GM19043 (cell line): ENCODE results near the gene ZNF462.
"Not testable (repeated sequence)": the region's sequence is repeated elsewhere in the genome, so short reads cannot be mapped to it uniquely, and the experiment has no call there.

Experiments used
- ATAC-seq: cut with Tn5 transposase; IDR thresholded peaks from one replicate; pipeline ENCODE4 v1.9.1; 2021; ENCODE audit warnings: low read depth; ENCODE audit not compliant: unreplicated experiment

ZNF462 gene

DNA sequence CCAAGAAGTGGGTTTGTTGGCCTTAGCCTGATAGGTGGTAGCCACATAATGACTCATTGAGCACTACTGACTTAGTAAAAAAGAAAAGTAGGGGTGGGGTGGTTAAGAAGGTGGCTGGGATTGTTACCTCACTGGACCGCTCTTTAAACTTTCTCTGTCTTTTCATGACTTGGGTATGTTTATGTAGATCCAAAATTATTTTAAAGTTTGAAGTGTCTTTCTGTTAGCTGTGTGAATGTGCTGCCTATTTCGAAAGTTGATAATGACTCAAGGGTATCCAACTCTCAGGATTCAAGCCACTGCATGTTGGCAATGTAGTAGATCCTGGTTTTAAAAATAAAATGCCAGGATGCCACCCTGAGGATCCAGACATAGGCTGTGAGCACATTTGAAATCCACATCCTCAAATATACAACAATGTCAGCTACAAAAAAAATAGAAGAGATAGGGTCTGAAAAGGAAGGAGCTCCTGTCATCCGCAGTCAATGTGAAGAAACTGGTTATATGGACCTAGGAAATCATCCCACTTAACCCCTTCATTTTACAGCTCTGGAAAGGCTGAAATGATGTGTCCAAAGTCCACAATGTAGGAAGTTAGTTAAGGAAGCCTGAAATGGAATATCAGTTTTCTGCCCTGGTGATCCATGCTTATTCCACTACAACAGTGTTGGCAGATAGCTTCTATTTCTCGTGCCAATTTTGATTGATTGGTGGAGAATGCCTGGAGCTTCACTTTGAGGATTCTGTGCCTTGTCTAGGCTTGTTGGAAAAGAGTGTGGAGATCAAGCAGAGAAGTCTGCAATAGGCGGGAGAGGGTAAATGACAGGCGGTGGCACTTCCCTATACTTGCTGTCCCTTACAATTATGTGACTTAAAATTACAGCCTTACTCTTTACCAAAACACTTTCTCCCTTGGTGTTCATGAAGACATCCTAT is 23.4 kb downstream of the ZNF462 start:
- ATAC-seq: no peak

DNA sequence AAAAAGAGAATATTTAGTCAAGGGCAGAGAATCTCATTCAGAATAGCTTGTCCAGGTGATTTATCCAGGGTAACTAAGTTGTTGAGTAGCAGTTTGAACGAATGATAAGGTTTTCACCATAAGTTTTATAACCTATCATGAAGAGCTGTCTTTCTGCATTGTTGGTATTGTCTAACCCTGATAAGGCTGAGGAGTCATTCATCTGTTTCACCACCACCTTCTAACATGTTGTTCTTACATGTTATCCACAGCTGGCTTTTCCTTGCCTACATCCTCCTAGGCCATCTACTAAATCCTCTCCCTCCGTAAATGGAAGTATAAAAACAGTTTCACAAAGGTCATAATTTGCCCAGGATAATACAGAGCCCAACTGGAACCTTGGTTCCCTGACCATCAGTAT is 24.1 kb downstream of the ZNF462 start:
- ATAC-seq: no peak

DNA sequence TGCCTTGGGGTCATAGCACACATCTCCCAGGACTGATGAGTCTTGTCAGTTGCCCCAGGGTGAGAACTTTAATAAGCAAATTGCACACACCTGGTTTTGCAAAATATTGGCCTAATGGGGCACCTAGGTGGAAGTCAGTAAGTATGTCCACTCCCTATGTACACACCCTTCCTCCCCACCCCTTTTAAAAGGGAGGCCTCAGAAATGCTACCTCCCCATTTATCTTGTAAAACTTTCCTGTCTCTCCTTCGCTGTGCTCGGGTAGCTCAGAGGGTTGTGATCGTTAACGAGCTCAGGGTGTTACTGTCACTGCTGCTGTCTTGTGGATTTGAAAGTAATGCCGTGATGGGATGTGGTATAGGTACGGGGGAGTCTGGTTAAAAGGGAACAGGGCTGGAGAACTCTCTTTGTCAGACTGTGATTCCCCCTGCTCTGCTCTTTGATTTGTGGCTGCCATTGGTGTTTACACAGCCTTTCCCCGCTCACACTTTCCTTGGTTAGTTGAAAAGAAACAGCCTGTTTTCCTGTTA is 26.2 kb downstream of the ZNF462 start:
- ATAC-seq: no peak

DNA sequence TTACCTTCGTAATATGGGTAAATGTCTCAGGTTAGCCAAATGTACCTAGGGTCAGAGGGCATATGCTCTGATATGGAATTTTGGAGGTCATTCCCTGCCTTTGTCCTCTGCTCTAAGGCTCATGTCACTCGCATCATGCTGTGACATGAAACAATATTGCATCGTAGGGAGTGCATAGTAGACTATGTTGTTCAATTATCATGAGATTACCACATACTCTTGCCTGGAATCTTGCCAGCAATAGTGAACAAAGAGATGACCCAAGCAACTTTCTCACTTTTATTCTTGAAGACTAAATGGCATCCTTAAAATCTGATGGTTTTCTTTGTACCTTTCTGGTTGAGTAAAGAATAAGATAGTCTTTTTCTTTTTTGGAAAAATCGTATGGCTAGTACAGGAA is 27.6 kb downstream of the ZNF462 start:
- ATAC-seq: no peak

DNA sequence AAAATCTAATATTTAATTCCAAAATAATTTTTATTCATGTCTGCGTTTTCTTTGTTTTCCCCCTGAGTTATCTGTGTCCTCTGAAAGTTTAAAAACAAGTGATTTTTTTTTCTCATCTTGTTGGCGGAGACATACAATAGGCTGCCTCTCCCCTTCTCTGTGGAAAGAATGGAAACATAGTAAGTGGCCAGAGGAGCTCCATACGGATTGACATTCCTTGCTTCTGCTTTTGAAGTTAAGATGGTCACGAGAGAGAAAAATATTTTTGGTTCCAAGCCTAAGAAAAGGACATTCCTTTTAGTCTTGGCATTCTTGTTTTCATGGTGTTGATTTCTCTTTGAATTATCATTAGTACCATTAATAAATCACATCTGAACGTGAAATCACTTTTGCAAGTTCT is 28.3 kb downstream of the ZNF462 start:
- no peak for ATAC-seq

DNA sequence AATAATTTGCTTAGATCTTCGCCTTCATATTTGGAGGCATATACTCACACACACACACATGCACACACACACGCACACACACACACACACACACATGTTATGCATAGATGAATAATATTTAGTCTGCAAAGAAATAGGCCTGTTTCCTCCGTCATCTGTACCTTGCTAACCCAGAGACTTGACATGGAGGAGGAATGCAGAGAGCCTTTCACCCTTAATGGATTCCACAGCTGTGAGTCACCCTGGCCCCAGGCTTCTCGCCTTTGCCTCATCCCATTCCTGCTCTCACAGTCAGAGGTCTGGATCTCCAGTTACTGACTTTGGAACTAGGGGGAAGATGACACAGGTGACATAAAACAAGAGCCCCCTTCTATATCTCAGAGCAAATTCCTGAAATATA is 29.7 kb downstream of the ZNF462 start:
- no peak for ATAC-seq

DNA sequence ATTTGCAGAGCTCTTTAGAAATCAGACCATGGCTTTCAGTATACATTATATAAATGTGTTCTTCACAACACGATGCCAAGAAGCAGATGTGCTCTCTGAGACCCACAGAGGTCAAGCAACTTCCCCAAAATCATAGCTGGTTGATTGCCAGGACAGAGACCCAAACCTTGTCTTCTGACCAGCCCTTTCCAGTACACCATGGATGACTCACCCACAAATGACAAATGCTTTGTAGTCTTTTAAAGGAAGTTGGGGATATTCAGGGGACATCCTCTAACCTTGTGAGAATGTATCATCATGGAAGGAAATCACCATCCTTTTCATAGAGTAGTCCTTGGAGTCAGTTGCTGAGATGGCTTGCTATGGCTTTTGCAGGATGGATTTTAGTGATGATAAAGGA is 30.1 kb downstream of the ZNF462 start:
- no peak for ATAC-seq

DNA sequence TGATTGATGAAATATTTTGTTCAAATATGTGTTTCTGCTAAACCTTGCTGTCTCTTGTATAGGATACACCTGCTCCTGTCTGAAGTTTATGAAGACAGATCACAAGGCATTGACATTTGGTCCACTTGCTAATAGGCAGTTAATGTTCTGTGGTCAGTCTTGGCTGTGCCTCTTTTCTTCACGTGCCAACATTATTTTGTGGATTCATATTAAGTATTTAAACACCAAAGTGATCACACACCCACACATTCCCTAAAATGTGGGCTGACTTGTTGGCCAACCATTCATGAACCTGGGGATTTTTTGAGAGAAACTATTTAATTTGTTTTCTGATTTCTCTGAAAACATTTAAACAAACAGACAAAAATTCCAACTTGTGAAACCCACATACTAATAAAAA is 33.7 kb downstream of the ZNF462 start:
- ATAC-seq: no peak

DNA sequence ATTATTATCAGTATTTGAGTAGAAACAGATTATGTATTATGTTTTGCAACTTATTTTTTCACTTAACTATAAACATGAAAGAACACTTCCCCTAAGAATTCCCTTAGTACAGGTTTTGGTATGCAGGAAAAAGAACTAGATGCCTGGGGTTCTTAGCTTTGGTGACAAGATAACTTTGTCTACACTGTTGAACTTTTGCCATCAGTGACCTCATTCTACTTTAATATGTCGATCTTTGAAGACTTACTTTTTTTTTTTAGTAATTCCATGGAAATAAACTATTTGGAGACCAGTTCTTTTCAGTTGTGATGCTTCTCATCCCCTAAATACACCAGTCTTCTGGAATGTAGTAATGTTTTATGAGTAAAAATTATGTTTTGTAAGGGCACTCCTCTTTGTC is 34.3 kb downstream of the ZNF462 start:
- ATAC-seq: no peak

DNA sequence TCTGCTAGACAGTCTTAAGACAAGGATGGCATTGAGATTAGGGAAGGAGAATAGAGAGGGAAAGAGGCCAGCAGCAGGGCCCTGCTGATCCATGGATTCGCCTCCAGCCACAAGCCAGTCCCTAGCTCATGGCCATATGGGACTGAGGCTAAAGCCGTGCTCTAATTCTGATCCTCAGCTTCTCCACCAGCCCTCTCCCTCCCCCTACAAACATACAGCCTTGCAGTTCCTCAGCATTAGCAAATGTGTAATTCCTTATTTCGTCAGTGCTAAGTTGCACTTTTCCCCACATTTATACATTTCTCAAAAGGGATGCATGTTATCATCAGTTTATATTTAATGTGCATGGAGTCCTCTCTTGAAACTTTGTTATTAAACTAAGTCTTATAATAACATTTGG is 34.8 kb downstream of the ZNF462 start:
- ATAC-seq: no peak

DNA sequence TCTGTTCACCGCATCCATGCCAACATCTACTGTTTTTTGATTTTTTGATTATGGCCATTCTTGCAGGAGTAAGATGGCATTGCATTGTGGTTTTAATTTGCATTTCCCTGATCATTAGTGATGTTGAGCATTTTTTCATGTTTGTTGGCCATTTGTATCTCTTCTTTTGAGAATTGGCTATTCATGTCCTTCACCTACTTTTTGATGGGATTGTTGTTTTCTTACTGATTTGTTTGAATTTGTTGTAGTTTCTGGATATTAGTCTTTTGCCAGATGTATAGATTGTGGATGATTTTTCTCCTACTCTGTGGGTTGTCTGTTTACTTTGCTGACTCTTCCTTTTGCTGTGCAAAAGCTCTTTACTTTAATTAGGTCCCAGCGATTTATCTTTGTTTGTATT is 37.6 kb downstream of the ZNF462 start:
- ATAC-seq: not testable (repeated sequence)

DNA sequence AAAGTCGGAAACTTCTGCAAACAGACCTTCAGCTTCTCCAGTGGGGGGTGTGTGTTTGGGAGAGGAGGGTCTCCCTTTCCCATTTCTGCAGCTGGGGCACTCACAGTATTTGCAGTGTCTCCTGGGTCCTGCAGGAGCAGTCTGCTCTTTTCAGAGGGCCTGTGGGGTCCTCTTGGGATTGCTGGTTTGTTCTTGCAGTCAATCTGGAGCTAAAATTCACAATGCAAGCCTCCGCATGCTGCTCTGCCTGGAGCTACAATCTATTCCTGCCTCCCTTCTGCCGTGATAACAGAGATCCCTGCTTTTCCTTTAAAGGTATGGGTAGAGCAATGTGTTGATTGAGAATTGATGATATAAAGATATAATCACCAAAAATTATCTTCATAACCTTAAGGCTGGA is 43.2 kb downstream of the ZNF462 start:
- no peak for ATAC-seq

DNA sequence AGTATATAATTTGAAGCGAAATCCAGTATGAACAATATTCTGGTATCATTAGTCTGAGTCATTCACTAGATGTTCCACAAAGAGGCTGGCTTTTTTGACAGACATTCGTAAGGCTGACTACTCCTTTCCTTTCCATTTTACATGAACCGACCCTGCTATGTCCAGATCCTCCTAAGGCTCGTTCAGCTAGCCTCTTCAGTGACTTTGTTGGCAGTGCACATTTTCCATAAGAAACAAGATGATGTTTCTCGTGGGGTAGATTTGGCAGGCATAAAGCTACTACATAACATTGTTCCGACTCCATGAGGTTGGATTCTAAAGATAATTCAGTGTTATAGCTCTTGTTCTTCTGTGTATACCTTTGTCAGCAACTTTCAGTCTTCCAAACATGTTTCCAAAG is 49.0 kb downstream of the ZNF462 start:
- no peak for ATAC-seq

DNA sequence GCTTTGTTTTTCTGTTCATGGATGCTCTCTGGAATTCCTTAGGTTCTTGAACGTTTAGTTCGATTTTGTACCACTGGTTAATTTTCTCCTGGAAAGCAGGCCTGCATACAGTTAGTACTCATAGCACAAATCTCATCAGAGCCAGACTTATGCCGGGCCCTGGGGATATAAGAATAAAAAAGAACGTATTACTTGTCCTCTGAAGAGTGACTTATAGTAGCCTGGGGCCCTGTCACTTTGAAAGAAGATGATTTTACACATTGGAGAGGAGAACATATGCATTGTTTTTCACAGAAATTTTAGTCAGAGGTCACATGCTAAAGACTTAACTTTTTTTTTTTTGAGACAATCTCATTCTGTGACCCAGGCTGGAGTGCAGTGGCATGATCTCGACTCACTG is 50.3 kb downstream of the ZNF462 start:
- ATAC-seq: no peak

DNA sequence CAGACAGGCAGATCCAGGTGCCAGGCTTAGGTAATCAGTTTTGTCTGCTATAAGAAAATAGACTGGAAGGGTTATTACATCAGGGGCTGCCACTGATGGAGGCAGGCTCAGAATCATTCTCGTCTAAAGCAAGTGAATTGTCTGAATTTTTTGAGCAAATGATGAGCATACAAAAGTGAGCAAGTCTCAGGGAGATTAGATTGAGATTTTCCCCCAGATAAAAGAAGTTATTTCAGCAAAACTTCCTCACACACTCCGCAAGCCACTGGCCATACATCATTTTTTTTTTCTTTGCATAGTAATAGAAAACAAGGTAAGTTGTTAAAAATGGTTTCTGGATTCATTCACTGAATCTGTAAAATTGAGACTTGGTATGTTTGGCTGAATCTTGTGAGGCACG is 52.9 kb downstream of the ZNF462 start:
- no peak for ATAC-seq

DNA sequence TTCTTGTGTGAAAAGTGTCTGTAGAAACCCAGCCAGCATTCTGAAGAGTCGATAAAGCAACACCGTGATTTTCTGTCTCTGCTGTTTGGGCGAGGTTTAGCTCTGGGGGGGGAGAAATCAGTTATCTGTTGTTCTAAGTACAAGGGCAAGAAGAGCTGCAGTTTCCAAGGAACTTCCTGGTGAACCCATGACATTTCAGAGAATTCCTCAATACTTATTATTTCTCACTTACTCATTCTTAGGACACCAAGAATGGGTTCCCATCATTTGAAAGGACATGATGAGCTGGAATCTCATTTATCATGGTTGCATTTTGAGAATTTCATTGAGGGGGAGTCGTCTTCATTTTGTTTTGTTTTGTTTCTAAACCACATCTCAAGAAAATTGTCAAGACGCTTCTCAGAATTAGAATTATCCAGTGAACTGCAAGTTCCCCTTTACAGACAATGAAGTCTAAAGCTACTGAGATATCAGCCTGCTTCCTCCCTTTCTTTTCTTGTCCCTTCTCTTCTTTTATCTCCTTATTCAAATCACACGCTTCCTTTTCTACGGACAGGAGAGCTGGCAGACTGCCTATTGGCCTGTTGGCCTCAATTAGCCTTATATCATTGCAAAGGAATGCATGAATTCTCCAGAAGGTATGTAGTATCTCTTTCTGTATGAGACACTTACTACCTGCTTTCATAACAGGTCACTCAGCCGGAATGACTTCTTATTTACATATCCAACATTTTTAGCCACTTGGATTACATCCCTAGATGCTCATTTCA is 53.7 kb downstream of the ZNF462 start:
- no peak for ATAC-seq

DNA sequence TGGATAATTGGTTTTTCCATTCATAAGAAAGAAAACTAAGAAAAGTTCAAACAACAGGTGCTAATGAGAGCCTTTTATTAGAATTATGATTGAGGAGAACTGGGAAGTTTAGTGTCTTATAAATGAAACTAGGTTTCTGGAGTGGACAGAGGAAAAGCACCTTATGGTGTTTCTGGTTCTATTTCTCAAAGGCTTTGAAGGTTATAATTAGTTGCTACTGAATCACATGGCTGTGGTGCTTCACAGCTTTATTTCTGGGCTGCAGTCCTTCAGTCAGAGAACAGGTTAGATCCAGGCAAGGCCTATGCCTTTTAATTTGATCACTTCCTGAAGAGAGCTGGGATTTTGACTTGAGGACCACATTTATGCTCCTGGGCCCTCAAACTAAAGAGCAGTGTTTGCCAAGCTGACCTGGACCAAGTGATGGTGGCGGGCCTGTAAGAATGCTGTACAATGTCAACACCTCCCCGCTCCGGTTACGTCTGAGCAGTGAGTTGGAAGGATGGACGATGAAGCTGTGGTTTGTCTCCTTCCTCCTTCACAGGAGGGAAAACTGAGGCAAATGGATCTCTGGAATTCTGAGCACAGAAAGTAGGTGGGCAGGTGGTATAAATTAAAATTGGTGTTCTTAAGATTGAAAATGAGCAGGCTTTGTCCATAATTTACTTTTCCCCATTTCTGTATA is 56.0 kb downstream of the ZNF462 start:
- ATAC-seq: no peak

DNA sequence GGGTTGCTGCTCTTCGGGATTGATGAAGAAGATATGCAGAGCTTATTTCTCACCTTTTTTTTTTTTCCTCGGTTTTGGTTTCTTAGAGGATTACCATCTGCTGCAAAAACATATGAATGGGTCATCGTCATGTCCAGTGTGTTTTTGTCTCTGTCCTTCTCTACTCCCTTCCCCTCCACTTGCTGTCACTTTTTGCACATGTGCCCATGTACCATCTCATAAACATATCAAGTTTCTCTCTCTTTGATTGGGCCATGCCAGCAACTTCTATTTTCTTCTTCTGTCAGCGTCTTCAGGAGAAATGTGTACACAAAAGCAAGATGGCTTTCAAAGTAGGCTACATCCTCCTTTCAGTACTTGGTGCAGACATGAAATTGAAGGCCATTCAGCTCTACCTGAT is 57.1 kb downstream of the ZNF462 start:
- ATAC-seq: no peak

DNA sequence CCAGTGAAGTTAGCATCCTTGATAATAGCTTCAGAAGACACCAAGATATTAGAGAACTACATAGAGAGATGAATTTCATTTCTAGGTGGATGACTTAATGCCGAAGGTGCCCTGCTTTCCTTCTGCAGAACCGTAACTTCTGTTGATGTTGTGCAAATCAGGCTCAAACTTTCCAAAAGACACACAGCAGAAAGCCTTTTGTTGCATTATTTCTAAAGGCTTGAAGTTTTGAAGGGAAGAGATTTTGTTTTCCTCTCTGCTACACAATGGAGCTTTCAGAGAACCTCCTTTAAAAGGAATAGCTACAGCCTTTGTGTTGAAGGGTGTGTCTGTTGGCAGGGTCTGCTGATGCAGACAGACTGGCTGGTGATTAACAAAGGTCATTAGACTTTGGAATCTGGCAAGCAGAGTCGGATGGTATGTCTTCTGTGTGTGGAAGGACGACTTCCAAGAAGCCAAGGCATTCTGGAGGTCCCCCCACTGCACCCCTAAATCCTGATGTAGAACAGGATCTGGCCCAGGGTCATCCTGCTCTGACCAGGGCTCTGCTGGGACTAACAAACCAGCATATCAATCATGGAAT is 57.8 kb downstream of the ZNF462 start:
- ATAC-seq: no peak

DNA sequence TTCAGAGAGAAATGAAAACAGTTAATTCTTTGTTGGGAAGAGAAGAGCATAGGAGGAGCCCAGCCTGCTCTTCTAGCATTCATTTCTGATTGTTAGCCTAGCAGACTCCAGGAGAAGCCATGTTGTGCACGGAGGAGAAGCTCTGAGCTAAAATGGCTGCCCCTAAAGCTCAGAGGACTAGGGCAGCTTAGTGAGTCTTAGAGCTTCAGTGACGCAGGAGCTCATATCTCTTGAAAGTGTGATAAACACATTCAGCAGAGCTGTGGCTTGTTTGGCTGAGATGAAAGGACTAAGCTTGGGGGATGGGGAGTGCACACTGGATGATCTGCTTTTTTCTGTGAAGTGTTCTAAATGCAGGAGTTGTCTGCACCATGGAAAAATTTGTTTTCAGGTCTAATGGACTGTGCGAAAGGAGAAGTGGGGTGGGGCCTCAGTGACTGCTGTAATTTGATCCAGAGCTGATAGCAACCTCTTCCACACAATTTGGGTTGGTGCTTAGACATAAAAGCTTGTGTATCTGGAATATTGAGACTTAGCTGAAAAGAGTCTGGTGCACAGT is 58.5 kb downstream of the ZNF462 start:
- no peak for ATAC-seq
